OCI-LY3 (cell line): ENCODE results near the gene FADS1.

Source experiments
- CTCF ChIP-seq: fragments of 200-600, 300-600 bp; sonication (generic); IDR thresholded peaks from 2 replicates; pipeline ENCODE4 v1.5.1; 2014; ENCODE audit warnings: antibody characterized with exemption, low read length, low read depth
- EZH2phosphoT487 ChIP-seq: fragments of 200-600 bp; shearing (Covaris generic); IDR thresholded peaks from 2 replicates; pipeline ENCODE4 v1.6.1; 2018; ENCODE audit warnings: antibody characterized with exemption, mixed run types, low read depth

GRCh38 chr11:61794579-61794978, 22.2 kb downstream of the FADS1 start:
- TF ChIP-seq EZH2phosphoT487 (no peak), CTCF (no peak)
